Esophagus muscularis mucosa (tissue), 4 donors: ENCODE results near the gene F13A1. TPM values are rescaled to one million over a fixed set of nuclear protein-coding genes. Genes with fewer than 3 reads are reported as not detected.

ENCODE experiments used
- DNase-seq: peaks from one replicate; pipeline ENCODE4 v3.0.0-alpha.2; 2017; ENCODE audit errors: extremely low spot score
- H3K27ac ChIP-seq, 4 donors: fragments of 200-600 bp; sonication (generic); replicated peaks in 1 of 4; 1 replicate in 3 of 4; 2 replicates in 1 of 4; pipeline ENCODE4 v1.5.1; 2016 to 2019; ENCODE audit warnings: mild to moderate bottlenecking in 1 of 4
- H3K27me3 ChIP-seq, 4 donors: fragments of 200-600 bp; sonication (generic); one replicate each; pipeline versions ENCODE4 v1.5.1 to v1.6.0; 2016 to 2019
- H3K36me3 ChIP-seq, 4 donors: fragments of 200-600 bp; sonication (generic); one replicate each; pipeline ENCODE4 v1.5.1; 2016 to 2019
- H3K4me1 ChIP-seq, 4 donors: fragments of 200-600 bp; sonication (generic); one replicate each; pipeline ENCODE4 v1.5.1; 2016 to 2019
- H3K4me3 ChIP-seq, 4 donors: fragments of 200-600 bp; sonication (generic); 1 replicate in 2 of 4; 2 replicates in 2 of 4; pipeline ENCODE4 v1.5.1; 2016 to 2019; ENCODE audit warnings: mild to moderate bottlenecking in 4 of 4, moderate library complexity in 1 of 4
- H3K9me3 ChIP-seq, 4 donors: fragments of 200-600 bp; sonication (generic); 1 replicate in 3 of 4; 2 replicates in 1 of 4; pipeline ENCODE4 v1.5.1; 2016 to 2019
- EP300 ChIP-seq: sonication (generic); formaldehyde crosslinking; IDR thresholded peaks from one replicate; pipeline ENCODE4 v1.6.1; 2017; ENCODE audit warnings: antibody characterized with exemption
- POLR2A ChIP-seq: fragments of 450-650 bp; IDR thresholded peaks from one replicate; pipeline ENCODE4 v1.6.1; 2017; ENCODE audit warnings: antibody characterized with exemption, moderate library complexity, mild to moderate bottlenecking, low read depth
- POLR2AphosphoS5 ChIP-seq, 2 donors: sonication (generic); formaldehyde crosslinking; IDR thresholded peaks; one replicate each; pipeline ENCODE4 v1.6.1; 2017; ENCODE audit warnings: antibody characterized with exemption in 2 of 2
- WGBS: methylation state at CpG from one replicate; pipeline ENCODE4 v1.1.5; 2018; 5-methylcytosine and 5-hydroxymethylcytosine counted together
- intact Hi-C: fragments of 100-400 bp; cut with DNase I; formaldehyde crosslinking; loops from one replicate; pipeline ENCODE4 v1.15.1; 2023
- total RNA-seq, 4 donors: library from RNA; depleted of rRNA; stranded (reverse); fragments of >200 nt; gene quantifications; one replicate each; pipeline versions ENCODE4 v1.1.0 to v1.2.1, GENCODE V29; 2016
- TF ChIP-seq, protein P1 (sequence below), 3 experiments: fragments of 200-600 bp in 2 of 3; fragments of 450-650 bp in 1 of 3; sonication (generic) in 2 of 3; IDR thresholded peaks; one replicate each; pipeline ENCODE4 v1.5.1; 2017 to 2019; ENCODE audit warnings: antibody characterized with exemption in 3 of 3, mild to moderate bottlenecking in 2 of 3, moderate library complexity in 1 of 3

The F13A1 gene
- total RNA-seq, 4 donors from 2014 or later = 63.6 to 173 (median 101) TPM

DNA sequence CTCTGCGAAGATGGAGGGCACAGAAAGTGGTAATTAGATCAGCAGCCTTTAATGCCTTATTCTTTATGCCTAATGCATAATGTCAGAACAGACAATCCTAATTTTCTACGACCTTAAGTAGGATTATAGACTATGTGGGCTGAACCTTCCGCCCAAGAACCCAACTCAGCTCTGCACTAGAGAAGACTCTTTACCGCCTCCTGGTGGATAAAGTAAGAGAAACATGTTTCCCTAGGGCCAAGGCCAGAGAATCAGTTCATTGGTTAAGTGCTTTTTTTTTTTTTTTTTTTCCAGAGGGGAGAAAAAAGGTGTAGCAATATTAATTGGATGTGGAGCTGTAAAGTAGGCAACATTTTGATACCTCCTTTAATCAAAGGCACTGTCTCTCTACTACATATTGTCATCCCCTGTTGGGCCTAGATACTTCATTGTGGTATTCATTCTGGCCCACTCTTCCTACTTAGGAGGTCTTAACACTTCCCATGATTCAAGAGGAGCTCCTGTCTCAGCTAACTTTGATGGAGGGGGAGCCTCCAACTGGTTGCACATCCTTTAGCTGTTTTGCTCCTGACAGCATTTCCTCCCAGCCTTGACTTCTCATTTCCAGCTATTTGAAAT lies 188.9 kb downstream of the F13A1 start:
- Histone ChIP-seq H3K27ac (no peak overlapping the region), H3K4me1 (no peaks in the 10 kb centered on the region), H3K4me3 (no peak overlapping the region), H3K27me3 (peaks cover 0 to 4% (median 0%) of the 10 kb centered on the region in 4 donors), H3K36me3 (no peaks in the 10 kb centered on the region), H3K9me3 (no peaks in the 10 kb centered on the region)
- intact Hi-C loops = no loop called here
- no peak for TF ChIP-seq EP300
- TF ChIP-seq, protein P1, sequence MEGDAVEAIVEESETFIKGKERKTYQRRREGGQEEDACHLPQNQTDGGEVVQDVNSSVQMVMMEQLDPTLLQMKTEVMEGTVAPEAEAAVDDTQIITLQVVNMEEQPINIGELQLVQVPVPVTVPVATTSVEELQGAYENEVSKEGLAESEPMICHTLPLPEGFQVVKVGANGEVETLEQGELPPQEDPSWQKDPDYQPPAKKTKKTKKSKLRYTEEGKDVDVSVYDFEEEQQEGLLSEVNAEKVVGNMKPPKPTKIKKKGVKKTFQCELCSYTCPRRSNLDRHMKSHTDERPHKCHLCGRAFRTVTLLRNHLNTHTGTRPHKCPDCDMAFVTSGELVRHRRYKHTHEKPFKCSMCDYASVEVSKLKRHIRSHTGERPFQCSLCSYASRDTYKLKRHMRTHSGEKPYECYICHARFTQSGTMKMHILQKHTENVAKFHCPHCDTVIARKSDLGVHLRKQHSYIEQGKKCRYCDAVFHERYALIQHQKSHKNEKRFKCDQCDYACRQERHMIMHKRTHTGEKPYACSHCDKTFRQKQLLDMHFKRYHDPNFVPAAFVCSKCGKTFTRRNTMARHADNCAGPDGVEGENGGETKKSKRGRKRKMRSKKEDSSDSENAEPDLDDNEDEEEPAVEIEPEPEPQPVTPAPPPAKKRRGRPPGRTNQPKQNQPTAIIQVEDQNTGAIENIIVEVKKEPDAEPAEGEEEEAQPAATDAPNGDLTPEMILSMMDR (IDR thresholded peaks at IDR 0.05) = peak in 2 of 3 experiments; percentile 18 to 31
- no peak for TF ChIP-seq POLR2A
- no peak for TF ChIP-seq POLR2AphosphoS5 (IDR thresholded peaks at IDR 0.05)
- WGBS = 55% methylated on average over 4 of the region's 4 CpGs
- no peak for DNase-seq

- H3K4me3 ChIP-seq = no peak overlapping the region
- no peaks in the 10 kb centered on the region for H3K36me3 ChIP-seq
- peaks cover 0 to 4% (median 0%) of the 10 kb centered on the region in 4 donors for H3K27me3 ChIP-seq
- intact Hi-C loops = no loop called here
- TF ChIP-seq EP300 (no peak), POLR2AphosphoS5 (IDR thresholded peaks at IDR 0.05) (no peak), POLR2A (no peak)
- TF ChIP-seq, protein P1 (IDR thresholded peaks at IDR 0.05) = no peak
- H3K4me1 ChIP-seq = no peaks in the 10 kb centered on the region
- 76% methylated on average over 3 of the region's 3 CpGs for WGBS
- DNase-seq = no peak
- H3K27ac ChIP-seq = no peak overlapping the region
- peaks cover 0 to 25% (median 10%) of the 10 kb centered on the region in 4 donors for H3K9me3 ChIP-seq
Measured at GRCh38 chr6:6125495-6125894, 195.0 kb downstream of the F13A1 start.

DNA sequence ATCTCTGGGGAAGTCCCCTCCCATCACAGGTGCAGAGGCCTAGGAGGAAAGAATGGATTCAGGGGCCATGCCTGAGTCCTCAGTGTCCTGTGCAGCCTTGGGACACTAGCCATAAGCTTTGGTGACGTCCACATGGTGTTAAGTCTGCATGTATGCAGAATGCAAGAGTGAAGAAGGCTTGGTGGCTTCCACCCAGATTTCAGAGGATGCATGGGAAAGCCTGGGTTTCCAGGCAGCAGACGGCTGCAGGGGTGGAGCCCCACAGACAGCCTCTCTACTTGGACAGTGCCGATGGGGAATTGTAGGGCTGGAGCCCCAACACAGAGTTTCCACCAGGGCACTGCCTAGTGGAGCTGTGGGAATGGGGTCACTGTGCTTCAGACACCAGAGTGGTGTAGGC lies 196.7 kb downstream of the F13A1 start:
- Histone ChIP-seq H3K4me1 (no peaks in the 10 kb centered on the region), H3K27me3 (peaks cover 0 to 4% (median 0%) of the 10 kb centered on the region in 4 donors), H3K27ac (no peak overlapping the region), H3K4me3 (no peak overlapping the region), H3K9me3 (peaks cover 0 to 25% (median 10%) of the 10 kb centered on the region in 4 donors), H3K36me3 (no peaks in the 10 kb centered on the region)
- DNase-seq = no peak
- WGBS = 65% methylated on average over 2 of the region's 3 CpGs
- intact Hi-C loops = no loop called here
- TF ChIP-seq, protein P1 (IDR thresholded peaks at IDR 0.05) = no peak
- no peak for TF ChIP-seq POLR2A
- no peak for TF ChIP-seq EP300
- no peak for TF ChIP-seq POLR2AphosphoS5 (IDR thresholded peaks at IDR 0.05)

DNA sequence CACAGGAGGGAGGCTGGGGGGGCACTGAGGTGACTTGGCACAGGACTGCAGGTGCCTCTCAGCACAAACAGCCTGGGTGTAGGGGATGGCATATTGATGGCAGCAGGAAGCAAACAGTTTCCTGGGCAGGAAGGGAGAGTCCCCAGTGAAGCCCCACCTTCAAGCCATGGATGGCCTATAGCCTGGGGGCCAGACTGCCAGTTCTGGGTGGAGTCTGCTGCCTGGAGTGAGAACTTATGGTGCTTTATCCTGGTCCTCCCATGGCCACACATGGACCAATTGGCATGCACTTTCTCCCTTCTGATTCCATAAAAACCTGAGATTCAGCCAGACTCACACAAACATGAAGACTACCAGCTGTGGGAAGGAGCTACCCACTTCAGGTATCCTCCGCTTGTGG lies 198.5 kb downstream of the F13A1 start:
- TF ChIP-seq POLR2A (no peak), EP300 (no peak), POLR2AphosphoS5 (IDR thresholded peaks at IDR 0.05) (no peak)
- TF ChIP-seq, protein P1 (IDR thresholded peaks at IDR 0.05) = no peak

More for the DNA sequence above, 198.5 kb downstream of the F13A1 start:
- Histone ChIP-seq H3K9me3 (peaks cover 0 to 25% (median 10%) of the 10 kb centered on the region in 4 donors), H3K27me3 (peaks cover 0 to 1% (median 0%) of the 10 kb centered on the region in 4 donors), H3K36me3 (no peaks in the 10 kb centered on the region), H3K4me3 (no peak overlapping the region), H3K4me1 (no peaks in the 10 kb centered on the region), H3K27ac (no peak overlapping the region)
- intact Hi-C loops = no loop called here
- WGBS = 100% methylated on average over 1 of the region's 1 CpG
- no peak for DNase-seq
